GM19468 (cell line): ENCODE results near the gene S100A10.

Source experiments
- ATAC-seq: cut with Tn5 transposase; IDR thresholded peaks from one replicate; pipeline ENCODE4 v1.9.1; 2021; ENCODE audit warnings: mild to moderate bottlenecking, moderate library complexity, moderate number of reproducible peaks; ENCODE audit not compliant: unreplicated experiment; ENCODE audit errors: extremely low read depth

The S100A10 gene

GRCh38 chr1:151943591-151943990 lies 50.1 kb downstream of the S100A10 start:
- no peak for ATAC-seq

- ATAC-seq: no peak
These were observed 50.8 kb downstream of the S100A10 start for GRCh38 chr1:151942882-151943281.

GRCh38 chr1:151940541-151940940 lies 53.1 kb downstream of the S100A10 start:
- no peak for ATAC-seq

- ATAC-seq: no peak
These were observed 53.9 kb downstream of the S100A10 start for GRCh38 chr1:151939779-151940178.

- no peak for ATAC-seq
These were observed 54.5 kb downstream of the S100A10 start for GRCh38 chr1:151939141-151939540.

- no peak for ATAC-seq
These were observed 57.0 kb downstream of the S100A10 start for GRCh38 chr1:151936653-151937052.

- no peak for ATAC-seq
These were observed 57.6 kb downstream of the S100A10 start for GRCh38 chr1:151935894-151936602.

GRCh38 chr1:151935154-151935553 lies 58.5 kb downstream of the S100A10 start:
- no peak for ATAC-seq

- ATAC-seq: no peak
These were observed 59.6 kb downstream of the S100A10 start for GRCh38 chr1:151934048-151934493.
